GM10248 (cell line): ENCODE data around the gene ASB2.

Experiments
- CTCF ChIA-PET: fragments of 300-600 bp; sonication (Branson Sonifier 250); formaldehyde crosslinking; extraction: SDS; loops from one replicate; lab custom pipeline; 2021; ENCODE audit warnings: antibody characterized with exemption; lab: Yijun Ruan, JAX
- POLR2A ChIA-PET: fragments of 350-650 bp; sonication (Branson Sonifier 250); formaldehyde crosslinking; extraction: SDS; loops from one replicate; lab custom pipeline; 2020; ENCODE audit warnings: antibody characterized with exemption; lab: Yijun Ruan, JAX
- DNase-seq: peaks from one replicate; pipeline ENCODE4 v3.0.0; 2012; ENCODE audit errors: extremely low spot score
- CTCF ChIP-seq: IDR thresholded peaks from 2 replicates; pipeline ENCODE4 v1.5.1; 2012; ENCODE audit warnings: mild to moderate bottlenecking, low read depth; ENCODE audit errors: extremely low read depth, missing control alignments, control extremely low read depth

Gene ASB2

GRCh38 chr14:93949511-93950075, 26.8 kb downstream of the ASB2 start:
- TF ChIP-seq CTCF = no peak
- no peak for DNase-seq
- CTCF ChIA-PET = interaction anchor here (6.4 to 24.2 kb wide), 3 partner anchors 10 to 48 kb away, joined by 53 to 664 read pairs (median 119); partner anchors contain the start of genes ASB2 and CCDC197
- POLR2A ChIA-PET = no interaction called here

GRCh38 chr14:93947282-93947681, 29.1 kb downstream of the ASB2 start:
- POLR2A ChIA-PET = interaction anchor here (0.6 kb wide), 1 partner anchor 8 kb away, joined by 3 read pairs; no protein-coding TSS in a partner anchor
- no peak for DNase-seq
- no peak for TF ChIP-seq CTCF
- CTCF ChIA-PET = interaction anchor here (0.7 to 24.2 kb wide), 8 partner anchors 8 to 51 kb away, joined by 3 to 664 read pairs (median 6); partner anchors contain the start of gene CCDC197

- TF ChIP-seq CTCF = no peak
- no peak for DNase-seq
- ChIA-PET POLR2A (interaction anchor here (0.6 to 1.2 kb wide), 3 partner anchors 8 to 22 kb away, joined by 3 to 4 read pairs (median 3); no protein-coding TSS in a partner anchor), CTCF (interaction anchor here (0.7 to 24.2 kb wide), 10 partner anchors 8 to 190 kb away, joined by 3 to 664 read pairs (median 5); partner anchors contain the start of gene CCDC197)
Measured at GRCh38 chr14:93946541-93947090, 29.8 kb downstream of the ASB2 start.

GRCh38 chr14:93946104-93946503, 30.3 kb downstream of the ASB2 start:
- DNase-seq = no peak

GRCh38 chr14:93945070-93945399, 31.3 kb downstream of the ASB2 start:
- DNase-seq = no peak
- POLR2A ChIA-PET = no interaction called here
- CTCF ChIA-PET = interaction anchor here (0.7 to 24.2 kb wide), 4 partner anchors 8 to 53 kb away, joined by 4 to 664 read pairs (median 80); partner anchors contain the start of gene CCDC197
- no peak for TF ChIP-seq CTCF

More at GRCh38 chr14:93946104-93946503, 30.3 kb downstream of the ASB2 start:
- no peak for TF ChIP-seq CTCF
- ChIA-PET CTCF (interaction anchor here (0.7 to 24.2 kb wide), 10 partner anchors 9 to 191 kb away, joined by 3 to 664 read pairs (median 5); partner anchors contain the start of gene CCDC197), POLR2A (interaction anchor here (1.0 to 1.2 kb wide), 2 partner anchors 9 to 22 kb away, joined by 3 to 4 read pairs; no protein-coding TSS in a partner anchor)

- no peak for TF ChIP-seq CTCF
- POLR2A ChIA-PET = no interaction called here
- DNase-seq = no peak
- CTCF ChIA-PET = interaction anchor here (0.7 to 24.2 kb wide), 4 partner anchors 9 to 53 kb away, joined by 4 to 664 read pairs (median 80); partner anchors contain the start of gene CCDC197
Measured at GRCh38 chr14:93944348-93945069, 31.9 kb downstream of the ASB2 start.
